HEK293 (cell line): ENCODE results near the gene TMEM100.

Source experiments
- CTCF ChIA-PET: fragments of 350-600 bp; formaldehyde crosslinking; extraction: SDS; loops from one replicate; lab custom pipeline; 2021; ENCODE audit warnings: antibody characterized with exemption; lab: Yijun Ruan, JAX
- POLR2A ChIA-PET: fragments of 300-600 bp; formaldehyde crosslinking; extraction: SDS; loops from one replicate; lab custom pipeline; 2020; ENCODE audit warnings: antibody characterized with exemption, inconsistent platforms; lab: Yijun Ruan, JAX
- H3K27ac ChIP-seq: fragments of 200-500 bp; sonication (Bioruptor generic); 2 replicates; pipeline ENCODE4 v1.5.1; 2014; ENCODE audit warnings: low read depth, low read length, control low read depth, inconsistent platforms; ENCODE audit errors: extremely low read depth
- H3K36me3 ChIP-seq, 2 experiments: fragments of 200-500 bp in 1 of 2; sonication (Bioruptor generic) in 1 of 2; 1 replicate in 1 of 2; 2 replicates in 1 of 2; pipeline ENCODE4 v1.5.1; 2014 to 2017; ENCODE audit warnings: inconsistent platforms in 2 of 2, low read length in 2 of 2; ENCODE audit not compliant: control insufficient read depth in 2 of 2, insufficient read depth in 1 of 2
- H3K4me1 ChIP-seq: fragments of 200-500 bp; sonication (Bioruptor generic); 2 replicates; pipeline ENCODE4 v1.5.1; 2014; ENCODE audit warnings: mild to moderate bottlenecking, low read length, inconsistent platforms; ENCODE audit not compliant: control insufficient read depth, insufficient read depth
- H3K4me3 ChIP-seq: 2 replicates; pipeline ENCODE4 v1.5.1; 2011; ENCODE audit warnings: low read depth, mild to moderate bottlenecking, control low read depth, low read length, moderate library complexity
- H3K9me3 ChIP-seq: fragments of 200-500 bp; sonication (Bioruptor generic); 2 replicates; pipeline ENCODE4 v1.5.1; 2014; ENCODE audit warnings: low read depth, low read length, inconsistent platforms; ENCODE audit not compliant: control insufficient read depth, insufficient read depth
- ELK4 ChIP-seq: IDR thresholded peaks from 2 replicates; pipeline ENCODE4 v1.6.1; 2011; ENCODE audit warnings: mild to moderate bottlenecking, low read depth, low read length, borderline replicate concordance
- KLF1 ChIP-seq: fragments of 450-650 bp; formaldehyde crosslinking; IDR thresholded peaks from 2 replicates; pipeline ENCODE4 v1.5.1; 2016; ENCODE audit warnings: missing biosample characterization, missing genetic modification characterization
- REST ChIP-seq: fragments of 450-650 bp; formaldehyde crosslinking; IDR thresholded peaks from 2 replicates; pipeline ENCODE4 v1.5.1; 2016; ENCODE audit warnings: missing biosample characterization, missing genetic modification characterization
- SCRT1 ChIP-seq: fragments of 450-650 bp; formaldehyde crosslinking; IDR thresholded peaks from 2 replicates; pipeline ENCODE4 v1.5.1; 2016; ENCODE audit warnings: missing biosample characterization, missing genetic modification characterization, borderline replicate concordance
- YY2 ChIP-seq: fragments of 450-650 bp; formaldehyde crosslinking; IDR thresholded peaks from 2 replicates; pipeline ENCODE4 v1.5.1; 2016; ENCODE audit warnings: missing biosample characterization, missing genetic modification characterization
- ZBTB11 ChIP-seq: fragments of 450-650 bp; formaldehyde crosslinking; conservative IDR thresholded peaks from 2 replicates; pipeline ENCODE4 v1.5.1; 2016; ENCODE audit warnings: low read depth, missing biosample characterization, missing genetic modification characterization
- ZFP37 ChIP-seq: fragments of 450-650 bp; formaldehyde crosslinking; IDR thresholded peaks from 2 replicates; pipeline ENCODE4 v1.5.1; 2016; ENCODE audit warnings: missing biosample characterization, missing genetic modification characterization
- ZNF112 ChIP-seq: fragments of 450-650 bp; formaldehyde crosslinking; IDR thresholded peaks from 2 replicates; pipeline ENCODE4 v1.5.0; 2017; ENCODE audit warnings: missing biosample characterization, missing genetic modification characterization
- ZNF404 ChIP-seq: fragments of 450-650 bp; formaldehyde crosslinking; IDR thresholded peaks from 2 replicates; pipeline ENCODE4 v1.5.1; 2017; ENCODE audit warnings: missing biosample characterization, missing genetic modification characterization
- ZNF473 ChIP-seq: fragments of 450-650 bp; formaldehyde crosslinking; IDR thresholded peaks from 2 replicates; pipeline ENCODE4 v1.5.1; 2017; ENCODE audit warnings: missing biosample characterization, missing genetic modification characterization
- ZNF530 ChIP-seq: fragments of 450-650 bp; formaldehyde crosslinking; IDR thresholded peaks from 2 replicates; pipeline ENCODE4 v1.5.1; 2016; ENCODE audit warnings: low read depth, missing biosample characterization, missing genetic modification characterization
- ZNF549 ChIP-seq: fragments of 450-650 bp; IDR thresholded peaks from 2 replicates; pipeline ENCODE4 v1.5.1; 2018; ENCODE audit warnings: missing biosample characterization, missing genetic modification characterization, mild to moderate bottlenecking, inconsistent platforms, moderate library complexity
- ZNF610 ChIP-seq: fragments of 450-650 bp; formaldehyde crosslinking; IDR thresholded peaks from 2 replicates; pipeline ENCODE4 v1.5.1; 2016; ENCODE audit warnings: missing biosample characterization, missing genetic modification characterization, borderline replicate concordance
- ZNF621 ChIP-seq: fragments of 450-650 bp; formaldehyde crosslinking; IDR thresholded peaks from 2 replicates; pipeline ENCODE4 v1.5.1; 2017; ENCODE audit warnings: missing biosample characterization, missing genetic modification characterization
- ZNF626 ChIP-seq: fragments of 450-650 bp; sonication (Bioruptor Pico); formaldehyde crosslinking; IDR thresholded peaks from 2 replicates; pipeline ENCODE4 v1.5.1; 2018; ENCODE audit warnings: missing biosample characterization, missing genetic modification characterization, inconsistent platforms
- ZNF747 ChIP-seq: fragments of 450-650 bp; formaldehyde crosslinking; IDR thresholded peaks from 2 replicates; pipeline ENCODE4 v1.5.1; 2016; ENCODE audit warnings: missing biosample characterization, missing genetic modification characterization
- ZSCAN16 ChIP-seq: fragments of 450-650 bp; formaldehyde crosslinking; IDR thresholded peaks from 2 replicates; pipeline ENCODE4 v1.5.1; 2016; ENCODE audit warnings: missing biosample characterization, missing genetic modification characterization
- TF ChIP-seq, protein P1 (sequence below): fragments of 450-650 bp; formaldehyde crosslinking; IDR thresholded peaks from 2 replicates; pipeline ENCODE4 v1.5.1; 2016; ENCODE audit warnings: missing biosample characterization, missing genetic modification characterization
- TF ChIP-seq, protein P2 (sequence below): fragments of 450-650 bp; formaldehyde crosslinking; IDR thresholded peaks from 2 replicates; pipeline ENCODE4 v1.5.1; 2016; ENCODE audit warnings: missing biosample characterization, missing genetic modification characterization

Gene TMEM100

GRCh38 chr17:55728361-55728760 is 5.7 kb upstream of the TMEM100 start:
- H3K4me3 ChIP-seq, result no peak overlapping the region
- TF ChIP-seq ELK4, result no peak
- TF ChIP-seq, protein P1, sequence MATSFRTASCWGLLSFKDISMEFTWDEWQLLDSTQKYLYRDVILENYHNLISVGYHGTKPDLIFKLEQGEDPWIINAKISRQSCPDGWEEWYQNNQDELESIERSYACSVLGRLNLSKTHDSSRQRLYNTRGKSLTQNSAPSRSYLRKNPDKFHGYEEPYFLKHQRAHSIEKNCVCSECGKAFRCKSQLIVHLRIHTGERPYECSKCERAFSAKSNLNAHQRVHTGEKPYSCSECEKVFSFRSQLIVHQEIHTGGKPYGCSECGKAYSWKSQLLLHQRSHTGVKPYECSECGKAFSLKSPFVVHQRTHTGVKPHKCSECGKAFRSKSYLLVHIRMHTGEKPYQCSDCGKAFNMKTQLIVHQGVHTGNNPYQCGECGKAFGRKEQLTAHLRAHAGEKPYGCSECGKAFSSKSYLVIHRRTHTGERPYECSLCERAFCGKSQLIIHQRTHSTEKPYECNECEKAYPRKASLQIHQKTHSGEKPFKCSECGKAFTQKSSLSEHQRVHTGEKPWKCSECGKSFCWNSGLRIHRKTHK (tag by site-specific recombination), result no peak
- no peak for TF ChIP-seq ZNF621 (tag by site-specific recombination)
- TF ChIP-seq ZFP37, result no peak
- TF ChIP-seq ZNF112 (tag by site-specific recombination), result no peak
- no peak for TF ChIP-seq REST (tag by site-specific recombination)
- no peak for TF ChIP-seq SCRT1 (tag by site-specific recombination)
- no peak for TF ChIP-seq ZNF549 (tag by site-specific recombination)
- TF ChIP-seq ZNF473 (tag by site-specific recombination), result no peak
- no peak for TF ChIP-seq ZNF747
- POLR2A ChIA-PET, result no interaction called here
- no peak overlapping the region; the same call in 1 of the 2 replicates for H3K27ac ChIP-seq
- no peaks in the 10 kb centered on the region for H3K9me3 ChIP-seq
- peaks cover 41% of the 10 kb centered on the region for H3K4me1 ChIP-seq
- CTCF ChIA-PET, result interaction anchor here (0.5 to 4.3 kb wide), 5 partner anchors 9 to 204 kb away, joined by 3 to 26 read pairs (median 3); no protein-coding TSS in a partner anchor
- no peaks in the 10 kb centered on the region for H3K36me3 ChIP-seq

- no peak overlapping the region for H3K27ac ChIP-seq
- H3K4me3 ChIP-seq, result no peak overlapping the region
- TF ChIP-seq ZBTB11 (tag by site-specific recombination), result no peak
- no peaks in the 10 kb centered on the region for H3K9me3 ChIP-seq
- peaks cover 40% of the 10 kb centered on the region for H3K4me1 ChIP-seq
- CTCF ChIA-PET, result interaction anchor here (0.6 to 4.3 kb wide), 3 partner anchors 9 to 100 kb away, joined by 3 to 26 read pairs (median 3); no protein-coding TSS in a partner anchor
- H3K36me3 ChIP-seq, result no peaks in the 10 kb centered on the region
- POLR2A ChIA-PET, result no interaction called here
Observed at GRCh38 chr17:55727920-55728319, 5.3 kb upstream of the TMEM100 start.

GRCh38 chr17:55727275-55727674 is 4.6 kb upstream of the TMEM100 start:
- POLR2A ChIA-PET, result interaction anchor here (1.5 kb wide), 1 partner anchor 24 kb away, joined by 15 read pairs; the partner anchor contains the start of gene PCTP
- CTCF ChIA-PET, result interaction anchor here (0.6 to 1.4 kb wide), 3 partner anchors 9 to 86 kb away, joined by 3 to 7 read pairs (median 3); no protein-coding TSS in a partner anchor
- Histone ChIP-seq H3K27ac (no peak overlapping the region), H3K4me1 (peaks cover 37% of the 10 kb centered on the region), H3K36me3 (no peaks in the 10 kb centered on the region), H3K4me3 (no peak overlapping the region), H3K9me3 (no peaks in the 10 kb centered on the region)
- TF ChIP-seq KLF1 (tag by site-specific recombination), result peak; percentile 59; the same call in 1 of the 2 replicates
- TF ChIP-seq ZSCAN16 (tag by site-specific recombination), result no peak
- TF ChIP-seq ZNF404, result no peak
- TF ChIP-seq ZNF530 (tag by site-specific recombination), result no peak
- TF ChIP-seq, protein P2, sequence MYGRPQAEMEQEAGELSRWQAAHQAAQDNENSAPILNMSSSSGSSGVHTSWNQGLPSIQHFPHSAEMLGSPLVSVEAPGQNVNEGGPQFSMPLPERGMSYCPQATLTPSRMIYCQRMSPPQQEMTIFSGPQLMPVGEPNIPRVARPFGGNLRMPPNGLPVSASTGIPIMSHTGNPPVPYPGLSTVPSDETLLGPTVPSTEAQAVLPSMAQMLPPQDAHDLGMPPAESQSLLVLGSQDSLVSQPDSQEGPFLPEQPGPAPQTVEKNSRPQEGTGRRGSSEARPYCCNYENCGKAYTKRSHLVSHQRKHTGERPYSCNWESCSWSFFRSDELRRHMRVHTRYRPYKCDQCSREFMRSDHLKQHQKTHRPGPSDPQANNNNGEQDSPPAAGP (tag by site-specific recombination), result peak; percentile 53; the same call in 1 of the 2 replicates
- no peak for TF ChIP-seq ZNF610 (tag by site-specific recombination)
- TF ChIP-seq ZNF112 (tag by site-specific recombination), result no peak
- TF ChIP-seq ZNF626 (tag by site-specific recombination), result no peak
- TF ChIP-seq YY2 (tag by site-specific recombination), result no peak
